HEK293 (cell line): ENCODE measurements around the gene SFXN1.

ENCODE experiments used
- CTCF ChIA-PET: fragments of 350-600 bp; formaldehyde crosslinking; extraction: SDS; loops from one replicate; lab custom pipeline; 2021; ENCODE audit warnings: antibody characterized with exemption; lab: Yijun Ruan, JAX
- POLR2A ChIA-PET: fragments of 300-600 bp; formaldehyde crosslinking; extraction: SDS; loops from one replicate; lab custom pipeline; 2020; ENCODE audit warnings: antibody characterized with exemption, inconsistent platforms; lab: Yijun Ruan, JAX
- H3K27ac ChIP-seq: fragments of 200-500 bp; sonication (Bioruptor generic); 2 replicates; pipeline ENCODE4 v1.5.1; 2014; ENCODE audit warnings: low read depth, low read length, control low read depth, inconsistent platforms; ENCODE audit errors: extremely low read depth
- H3K36me3 ChIP-seq, 2 experiments: fragments of 200-500 bp in 1 of 2; sonication (Bioruptor generic) in 1 of 2; 1 replicate in 1 of 2; 2 replicates in 1 of 2; pipeline ENCODE4 v1.5.1; 2014 to 2017; ENCODE audit warnings: inconsistent platforms in 2 of 2, low read length in 2 of 2; ENCODE audit not compliant: control insufficient read depth in 2 of 2, insufficient read depth in 1 of 2
- H3K4me1 ChIP-seq: fragments of 200-500 bp; sonication (Bioruptor generic); 2 replicates; pipeline ENCODE4 v1.5.1; 2014; ENCODE audit warnings: mild to moderate bottlenecking, low read length, inconsistent platforms; ENCODE audit not compliant: control insufficient read depth, insufficient read depth
- H3K4me3 ChIP-seq: 2 replicates; pipeline ENCODE4 v1.5.1; 2011; ENCODE audit warnings: low read depth, mild to moderate bottlenecking, control low read depth, low read length, moderate library complexity
- H3K9me3 ChIP-seq: fragments of 200-500 bp; sonication (Bioruptor generic); 2 replicates; pipeline ENCODE4 v1.5.1; 2014; ENCODE audit warnings: low read depth, low read length, inconsistent platforms; ENCODE audit not compliant: control insufficient read depth, insufficient read depth
- BCL11A ChIP-seq: fragments of 450-650 bp; formaldehyde crosslinking; IDR thresholded peaks from 2 replicates; pipeline ENCODE4 v1.5.1; 2016; ENCODE audit warnings: low read depth, missing biosample characterization, missing genetic modification characterization
- OSR2 ChIP-seq: fragments of 450-650 bp; formaldehyde crosslinking; IDR thresholded peaks from 2 replicates; pipeline ENCODE4 v1.5.1; 2016; ENCODE audit warnings: missing biosample characterization, missing genetic modification characterization
- OVOL3 ChIP-seq: fragments of 450-650 bp; formaldehyde crosslinking; IDR thresholded peaks from 2 replicates; pipeline ENCODE4 v1.5.1; 2016; ENCODE audit warnings: missing biosample characterization, missing genetic modification characterization
- PRDM1 ChIP-seq: fragments of 450-650 bp; formaldehyde crosslinking; IDR thresholded peaks from 2 replicates; pipeline ENCODE4; 2016; ENCODE audit warnings: missing biosample characterization, missing genetic modification characterization
- SP3 ChIP-seq: fragments of 450-650 bp; formaldehyde crosslinking; IDR thresholded peaks from 2 replicates; pipeline ENCODE4 v1.5.1; 2016; ENCODE audit warnings: missing biosample characterization, missing genetic modification characterization
- ZNF132 ChIP-seq: fragments of 450-650 bp; formaldehyde crosslinking; IDR thresholded peaks from 2 replicates; pipeline ENCODE4 v1.5.1; 2017; ENCODE audit warnings: missing biosample characterization, missing genetic modification characterization, borderline replicate concordance
- ZNF335 ChIP-seq: fragments of 450-650 bp; formaldehyde crosslinking; conservative IDR thresholded peaks from 2 replicates; pipeline ENCODE4 v1.5.1; 2016; ENCODE audit warnings: missing biosample characterization, missing genetic modification characterization
- ZNF354C ChIP-seq: fragments of 450-650 bp; formaldehyde crosslinking; IDR thresholded peaks from 2 replicates; pipeline ENCODE4 v1.5.1; 2016; ENCODE audit warnings: missing biosample characterization, missing genetic modification characterization, low read depth, borderline replicate concordance
- ZNF391 ChIP-seq: fragments of 450-650 bp; formaldehyde crosslinking; IDR thresholded peaks from 2 replicates; pipeline ENCODE4 v1.5.1; 2016; ENCODE audit warnings: low read depth, missing biosample characterization, missing genetic modification characterization, borderline replicate concordance
- ZNF558 ChIP-seq: fragments of 450-650 bp; formaldehyde crosslinking; IDR thresholded peaks from 2 replicates; pipeline ENCODE4 v1.5.1; 2016; ENCODE audit warnings: missing biosample characterization, missing genetic modification characterization
- ZNF610 ChIP-seq: fragments of 450-650 bp; formaldehyde crosslinking; IDR thresholded peaks from 2 replicates; pipeline ENCODE4 v1.5.1; 2016; ENCODE audit warnings: missing biosample characterization, missing genetic modification characterization, borderline replicate concordance
- ZNF76 ChIP-seq: fragments of 450-650 bp; formaldehyde crosslinking; IDR thresholded peaks from 2 replicates; pipeline ENCODE4; 2016; ENCODE audit warnings: low read depth, missing biosample characterization, missing genetic modification characterization, borderline replicate concordance
- ZNF791 ChIP-seq: fragments of 450-650 bp; formaldehyde crosslinking; IDR thresholded peaks from 2 replicates; pipeline ENCODE4 v1.5.1; 2016; ENCODE audit warnings: missing biosample characterization, missing genetic modification characterization
- ZNF792 ChIP-seq: fragments of 450-650 bp; formaldehyde crosslinking; IDR thresholded peaks from 2 replicates; pipeline ENCODE4 v1.5.1; 2016; ENCODE audit warnings: missing biosample characterization, missing genetic modification characterization
- ZNF843 ChIP-seq: fragments of 450-650 bp; formaldehyde crosslinking; IDR thresholded peaks from 2 replicates; pipeline ENCODE4 v1.5.1; 2016; ENCODE audit warnings: missing biosample characterization, missing genetic modification characterization
- TF ChIP-seq, protein P1 (sequence below): fragments of 450-650 bp; formaldehyde crosslinking; IDR thresholded peaks from 2 replicates; pipeline ENCODE4 v1.5.1; 2016; ENCODE audit warnings: missing biosample characterization, missing genetic modification characterization
- TF ChIP-seq, protein P2 (sequence below): fragments of 450-650 bp; formaldehyde crosslinking; IDR thresholded peaks from 2 replicates; pipeline ENCODE4 v1.5.1; 2016; ENCODE audit warnings: missing biosample characterization, missing genetic modification characterization
- TF ChIP-seq, protein P3 (sequence below): fragments of 450-650 bp; formaldehyde crosslinking; IDR thresholded peaks from 2 replicates; pipeline ENCODE4 v1.5.1; 2016; ENCODE audit warnings: missing biosample characterization, missing genetic modification characterization
- TF ChIP-seq, protein P4 (sequence below): fragments of 450-650 bp; formaldehyde crosslinking; IDR thresholded peaks from 2 replicates; pipeline ENCODE4 v1.5.1; 2016; ENCODE audit warnings: missing biosample characterization, missing genetic modification characterization
- TF ChIP-seq, protein P5 (sequence below): fragments of 450-650 bp; formaldehyde crosslinking; IDR thresholded peaks from 2 replicates; pipeline ENCODE4 v1.5.1; 2017; ENCODE audit warnings: missing biosample characterization, mild to moderate bottlenecking, missing genetic modification characterization, moderate library complexity
- TF ChIP-seq, protein P6 (sequence below): fragments of 450-650 bp; formaldehyde crosslinking; IDR thresholded peaks from 2 replicates; pipeline ENCODE4 v1.5.1; 2017; ENCODE audit warnings: missing biosample characterization, missing genetic modification characterization

The SFXN1 gene

DNA sequence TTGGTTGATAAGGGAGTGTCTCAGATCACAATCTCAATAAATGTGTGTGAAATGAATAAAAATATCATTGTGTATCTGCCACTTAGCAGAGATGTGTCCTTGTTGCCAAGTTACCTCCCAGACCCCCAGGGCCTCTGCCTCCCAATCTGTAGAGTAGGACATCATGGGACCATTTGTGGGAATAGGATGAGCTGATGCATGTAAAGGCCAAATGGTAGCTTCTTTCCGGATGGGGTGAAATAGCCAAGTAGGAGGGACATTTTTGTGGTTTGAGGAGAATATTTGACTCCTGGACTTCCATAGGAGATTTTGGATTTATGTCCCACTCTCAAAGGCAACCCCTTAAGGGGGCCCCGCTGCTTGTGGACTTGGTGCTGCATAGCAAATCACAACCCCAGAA is 96.9 kb downstream of the SFXN1 start:
- no peak for TF ChIP-seq ZNF843 (tag by site-specific recombination)
- TF ChIP-seq, protein P1, sequence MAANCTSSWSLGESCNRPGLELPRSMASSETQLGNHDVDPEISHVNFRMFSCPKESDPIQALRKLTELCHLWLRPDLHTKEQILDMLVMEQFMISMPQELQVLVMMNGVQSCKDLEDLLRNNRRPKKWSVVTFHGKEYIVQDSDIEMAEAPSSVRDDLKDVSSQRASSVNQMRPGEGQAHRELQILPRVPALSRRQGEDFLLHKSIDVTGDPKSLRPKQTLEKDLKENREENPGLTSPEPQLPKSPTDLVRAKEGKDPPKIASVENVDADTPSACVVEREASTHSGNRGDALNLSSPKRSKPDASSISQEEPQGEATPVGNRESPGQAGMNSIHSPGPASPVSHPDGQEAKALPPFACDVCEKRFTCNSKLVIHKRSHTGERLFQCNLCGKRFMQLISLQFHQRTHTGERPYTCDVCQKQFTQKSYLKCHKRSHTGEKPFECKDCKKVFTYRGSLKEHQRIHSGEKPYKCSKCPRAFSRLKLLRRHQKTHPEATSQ (tag by site-specific recombination) = no peak
- TF ChIP-seq, protein P2, sequence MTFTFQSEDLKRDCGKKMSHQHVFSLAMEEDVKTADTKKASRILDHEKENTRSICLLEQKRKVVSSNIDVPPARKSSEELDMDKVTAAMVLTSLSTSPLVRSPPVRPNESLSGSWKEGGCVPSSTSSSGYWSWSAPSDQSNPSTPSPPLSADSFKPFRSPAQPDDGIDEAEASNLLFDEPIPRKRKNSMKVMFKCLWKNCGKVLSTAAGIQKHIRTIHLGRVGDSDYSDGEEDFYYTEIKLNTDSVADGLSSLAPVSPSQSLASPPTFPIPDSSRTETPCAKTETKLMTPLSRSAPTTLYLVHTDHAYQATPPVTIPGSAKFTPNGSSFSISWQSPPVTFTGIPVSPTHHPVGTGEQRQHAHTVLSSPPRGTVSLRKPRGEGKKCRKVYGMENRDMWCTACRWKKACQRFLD (tag by site-specific recombination) = no peak
- Histone ChIP-seq H3K36me3 (no peaks in the 10 kb centered on the region), H3K27ac (no peak overlapping the region), H3K9me3 (no peaks in the 10 kb centered on the region), H3K4me1 (no peaks in the 10 kb centered on the region), H3K4me3 (no peak overlapping the region)
- POLR2A ChIA-PET = no interaction called here
- CTCF ChIA-PET = interaction anchor here (1.0 kb wide), 1 partner anchor 119 kb away, joined by 5 read pairs; no protein-coding TSS in a partner anchor

DNA sequence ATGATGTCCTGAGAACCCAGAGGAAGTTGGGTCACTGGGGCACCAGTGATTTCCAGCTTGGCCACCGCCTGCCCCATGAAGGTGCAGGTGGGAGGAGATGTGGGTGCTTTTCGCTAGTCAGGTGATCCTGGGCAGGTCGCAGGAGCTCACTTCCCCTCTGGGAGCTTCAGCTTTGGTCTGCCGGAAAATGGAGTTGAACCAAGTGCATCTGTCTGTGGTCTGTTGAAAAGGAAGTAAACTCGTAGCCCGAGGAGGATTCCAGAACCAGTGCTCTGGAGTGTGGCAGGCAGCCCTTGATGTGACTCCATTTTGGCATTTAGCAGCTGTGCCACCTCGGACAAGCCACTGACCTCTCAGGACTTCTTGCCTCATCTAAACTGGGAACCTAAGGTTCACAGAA is 97.7 kb downstream of the SFXN1 start:
- Histone ChIP-seq H3K27ac (no peak overlapping the region), H3K36me3 (no peaks in the 10 kb centered on the region), H3K9me3 (no peaks in the 10 kb centered on the region), H3K4me3 (no peak overlapping the region), H3K4me1 (no peaks in the 10 kb centered on the region)
- TF ChIP-seq ZNF391 (tag by site-specific recombination) (no peak), OSR2 (tag by site-specific recombination) (no peak), PRDM1 (tag by site-specific recombination) (no peak), ZNF792 (tag by site-specific recombination) (no peak), ZNF791 (tag by site-specific recombination) (no peak), ZNF610 (tag by site-specific recombination) (no peak), ZNF132 (no peak), ZNF76 (tag by site-specific recombination) (no peak), ZNF558 (tag by site-specific recombination) (no peak), ZNF335 (tag by site-specific recombination) (no peak), SP3 (tag by site-specific recombination) (no peak), BCL11A (tag by site-specific recombination) (no peak), OVOL3 (tag by site-specific recombination) (no peak), ZNF354C (tag by site-specific recombination) (no peak)
- TF ChIP-seq, protein P3, sequence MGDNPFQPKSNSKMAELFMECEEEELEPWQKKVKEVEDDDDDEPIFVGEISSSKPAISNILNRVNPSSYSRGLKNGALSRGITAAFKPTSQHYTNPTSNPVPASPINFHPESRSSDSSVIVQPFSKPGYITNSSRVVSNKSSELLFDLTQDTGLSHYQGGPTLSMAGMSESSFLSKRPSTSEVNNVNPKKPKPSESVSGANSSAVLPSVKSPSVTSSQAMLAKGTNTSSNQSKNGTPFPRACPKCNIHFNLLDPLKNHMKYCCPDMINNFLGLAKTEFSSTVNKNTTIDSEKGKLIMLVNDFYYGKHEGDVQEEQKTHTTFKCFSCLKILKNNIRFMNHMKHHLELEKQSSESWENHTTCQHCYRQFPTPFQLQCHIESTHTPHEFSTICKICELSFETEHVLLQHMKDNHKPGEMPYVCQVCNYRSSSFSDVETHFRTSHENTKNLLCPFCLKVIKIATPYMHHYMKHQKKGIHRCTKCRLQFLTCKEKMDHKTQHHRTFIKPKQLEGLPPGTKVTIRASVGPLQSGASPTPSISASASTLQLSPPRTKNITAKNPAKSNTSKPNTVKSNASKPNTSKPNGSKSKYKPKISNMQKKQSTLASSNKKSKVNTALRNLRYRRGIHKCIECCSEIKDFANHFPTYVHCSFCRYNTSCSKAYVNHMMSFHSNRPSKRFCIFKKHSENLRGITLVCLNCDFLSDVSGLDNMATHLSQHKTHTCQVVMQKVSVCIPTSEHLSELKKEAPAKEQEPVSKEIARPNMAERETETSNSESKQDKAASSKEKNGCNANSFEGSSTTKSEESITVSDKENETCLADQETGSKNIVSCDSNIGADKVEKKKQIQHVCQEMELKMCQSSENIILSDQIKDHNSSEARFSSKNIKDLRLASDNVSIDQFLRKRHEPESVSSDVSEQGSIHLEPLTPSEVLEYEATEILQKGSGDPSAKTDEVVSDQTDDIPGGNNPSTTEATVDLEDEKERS (tag by site-specific recombination) = no peak
- TF ChIP-seq, protein P4, sequence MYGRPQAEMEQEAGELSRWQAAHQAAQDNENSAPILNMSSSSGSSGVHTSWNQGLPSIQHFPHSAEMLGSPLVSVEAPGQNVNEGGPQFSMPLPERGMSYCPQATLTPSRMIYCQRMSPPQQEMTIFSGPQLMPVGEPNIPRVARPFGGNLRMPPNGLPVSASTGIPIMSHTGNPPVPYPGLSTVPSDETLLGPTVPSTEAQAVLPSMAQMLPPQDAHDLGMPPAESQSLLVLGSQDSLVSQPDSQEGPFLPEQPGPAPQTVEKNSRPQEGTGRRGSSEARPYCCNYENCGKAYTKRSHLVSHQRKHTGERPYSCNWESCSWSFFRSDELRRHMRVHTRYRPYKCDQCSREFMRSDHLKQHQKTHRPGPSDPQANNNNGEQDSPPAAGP (tag by site-specific recombination) = no peak
- TF ChIP-seq, protein P5, sequence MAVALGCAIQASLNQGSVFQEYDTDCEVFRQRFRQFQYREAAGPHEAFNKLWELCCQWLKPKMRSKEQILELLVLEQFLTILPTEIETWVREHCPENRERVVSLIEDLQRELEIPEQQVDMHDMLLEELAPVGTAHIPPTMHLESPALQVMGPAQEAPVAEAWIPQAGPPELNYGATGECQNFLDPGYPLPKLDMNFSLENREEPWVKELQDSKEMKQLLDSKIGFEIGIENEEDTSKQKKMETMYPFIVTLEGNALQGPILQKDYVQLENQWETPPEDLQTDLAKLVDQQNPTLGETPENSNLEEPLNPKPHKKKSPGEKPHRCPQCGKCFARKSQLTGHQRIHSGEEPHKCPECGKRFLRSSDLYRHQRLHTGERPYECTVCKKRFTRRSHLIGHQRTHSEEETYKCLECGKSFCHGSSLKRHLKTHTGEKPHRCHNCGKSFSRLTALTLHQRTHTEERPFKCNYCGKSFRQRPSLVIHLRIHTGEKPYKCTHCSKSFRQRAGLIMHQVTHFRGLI (tag by site-specific recombination) = no peak
- TF ChIP-seq, protein P6, sequence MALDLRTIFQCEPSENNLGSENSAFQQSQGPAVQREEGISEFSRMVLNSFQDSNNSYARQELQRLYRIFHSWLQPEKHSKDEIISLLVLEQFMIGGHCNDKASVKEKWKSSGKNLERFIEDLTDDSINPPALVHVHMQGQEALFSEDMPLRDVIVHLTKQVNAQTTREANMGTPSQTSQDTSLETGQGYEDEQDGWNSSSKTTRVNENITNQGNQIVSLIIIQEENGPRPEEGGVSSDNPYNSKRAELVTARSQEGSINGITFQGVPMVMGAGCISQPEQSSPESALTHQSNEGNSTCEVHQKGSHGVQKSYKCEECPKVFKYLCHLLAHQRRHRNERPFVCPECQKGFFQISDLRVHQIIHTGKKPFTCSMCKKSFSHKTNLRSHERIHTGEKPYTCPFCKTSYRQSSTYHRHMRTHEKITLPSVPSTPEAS (tag by site-specific recombination) = no peak
- ChIA-PET POLR2A (no interaction called here), CTCF (no interaction called here)
